Erythroblast (primary cell): Measurements from ENCODE around the gene ZNF599.

Experiments used
- GATA1 ChIP-seq: IDR thresholded peaks from 2 replicates; pipeline ENCODE4 v1.6.1; 2011; ENCODE audit warnings: low read depth, mild to moderate bottlenecking, control low read depth, low read length, moderate library complexity
- POLR2A ChIP-seq: IDR thresholded peaks from 2 replicates; pipeline ENCODE4 v1.6.1; 2011; ENCODE audit warnings: mild to moderate bottlenecking, low read length

GRCh38 chr19:34713262-34713637, 59.8 kb downstream of the ZNF599 start:
- no peak for TF ChIP-seq POLR2A
- TF ChIP-seq GATA1: no peak
